Esophagus squamous epithelium (tissue), 4 donors: Measurements from ENCODE around the gene GTPBP1.

ENCODE experiments used
- CTCF ChIP-seq, 6 experiments: fragments of 450-650 bp in 4 of 6; fragments of 200-600 bp in 2 of 6; sonication (generic) in 2 of 6; IDR thresholded peaks; one replicate each; pipeline ENCODE4 v1.5.1; 2016 to 2019; ENCODE audit warnings: antibody characterized with exemption in 6 of 6, mild to moderate bottlenecking in 4 of 6, moderate library complexity in 4 of 6
- POLR2A ChIP-seq, 4 donors: fragments of 450-650 bp; IDR thresholded peaks; one replicate each; pipeline ENCODE4 v1.6.1; 2017; ENCODE audit warnings: antibody characterized with exemption in 4 of 4, mild to moderate bottlenecking in 4 of 4, moderate library complexity in 3 of 4

- TF ChIP-seq POLR2A (IDR thresholded peaks at IDR 0.05) (no peak), CTCF (IDR thresholded peaks at IDR 0.05) (no peak)
Measured at GRCh38 chr22:38731703-38732161, 26.0 kb downstream of the GTPBP1 start.
